ENCODE data around the gene KCNF1.

KCNF1 gene

DNA sequence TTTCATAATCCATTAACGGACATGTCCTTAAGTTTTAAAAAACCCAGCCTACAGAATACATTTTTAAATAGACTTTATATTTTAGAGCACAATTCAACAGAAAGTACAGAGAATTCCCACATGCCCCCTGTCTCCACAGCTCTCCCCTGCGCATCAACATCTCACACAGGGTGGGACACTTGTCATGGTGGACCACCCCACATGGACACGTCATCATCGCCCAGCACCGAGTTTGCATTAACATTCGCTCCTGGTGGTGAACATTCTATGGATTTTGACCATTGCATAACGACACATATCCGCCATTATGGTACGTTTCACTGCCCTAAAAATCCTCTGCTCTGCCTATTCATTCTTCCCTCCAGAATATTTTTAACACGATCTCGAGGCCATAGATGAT, 1.1 kb upstream of the KCNF1 start:
- TF ChIP-seq FOXP2 (optimal IDR thresholded peaks at IDR 0.05; ENCODE audit: borderline replicate concordance, extremely low read depth, extremely low read length, insufficient read depth): no peak
- no peak for TF ChIP-seq TAF1 (IDR thresholded peaks at IDR 0.05; ENCODE audit: borderline replicate concordance, insufficient read depth, low read length)
- no peak for TF ChIP-seq POLR2AphosphoS5 (IDR thresholded peaks at IDR 0.05; ENCODE audit: low read depth, low read length)
- TF ChIP-seq, protein P1, sequence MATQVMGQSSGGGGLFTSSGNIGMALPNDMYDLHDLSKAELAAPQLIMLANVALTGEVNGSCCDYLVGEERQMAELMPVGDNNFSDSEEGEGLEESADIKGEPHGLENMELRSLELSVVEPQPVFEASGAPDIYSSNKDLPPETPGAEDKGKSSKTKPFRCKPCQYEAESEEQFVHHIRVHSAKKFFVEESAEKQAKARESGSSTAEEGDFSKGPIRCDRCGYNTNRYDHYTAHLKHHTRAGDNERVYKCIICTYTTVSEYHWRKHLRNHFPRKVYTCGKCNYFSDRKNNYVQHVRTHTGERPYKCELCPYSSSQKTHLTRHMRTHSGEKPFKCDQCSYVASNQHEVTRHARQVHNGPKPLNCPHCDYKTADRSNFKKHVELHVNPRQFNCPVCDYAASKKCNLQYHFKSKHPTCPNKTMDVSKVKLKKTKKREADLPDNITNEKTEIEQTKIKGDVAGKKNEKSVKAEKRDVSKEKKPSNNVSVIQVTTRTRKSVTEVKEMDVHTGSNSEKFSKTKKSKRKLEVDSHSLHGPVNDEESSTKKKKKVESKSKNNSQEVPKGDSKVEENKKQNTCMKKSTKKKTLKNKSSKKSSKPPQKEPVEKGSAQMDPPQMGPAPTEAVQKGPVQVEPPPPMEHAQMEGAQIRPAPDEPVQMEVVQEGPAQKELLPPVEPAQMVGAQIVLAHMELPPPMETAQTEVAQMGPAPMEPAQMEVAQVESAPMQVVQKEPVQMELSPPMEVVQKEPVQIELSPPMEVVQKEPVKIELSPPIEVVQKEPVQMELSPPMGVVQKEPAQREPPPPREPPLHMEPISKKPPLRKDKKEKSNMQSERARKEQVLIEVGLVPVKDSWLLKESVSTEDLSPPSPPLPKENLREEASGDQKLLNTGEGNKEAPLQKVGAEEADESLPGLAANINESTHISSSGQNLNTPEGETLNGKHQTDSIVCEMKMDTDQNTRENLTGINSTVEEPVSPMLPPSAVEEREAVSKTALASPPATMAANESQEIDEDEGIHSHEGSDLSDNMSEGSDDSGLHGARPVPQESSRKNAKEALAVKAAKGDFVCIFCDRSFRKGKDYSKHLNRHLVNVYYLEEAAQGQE (IDR thresholded peaks at IDR 0.05; ENCODE audit: insufficient read depth in 1 of 2, low read depth in 2 of 2, low read length in 2 of 2): no peak
- no peak for TF ChIP-seq SIN3A (IDR thresholded peaks at IDR 0.05; ENCODE audit: borderline replicate concordance, insufficient read depth, low read length)

DNA sequence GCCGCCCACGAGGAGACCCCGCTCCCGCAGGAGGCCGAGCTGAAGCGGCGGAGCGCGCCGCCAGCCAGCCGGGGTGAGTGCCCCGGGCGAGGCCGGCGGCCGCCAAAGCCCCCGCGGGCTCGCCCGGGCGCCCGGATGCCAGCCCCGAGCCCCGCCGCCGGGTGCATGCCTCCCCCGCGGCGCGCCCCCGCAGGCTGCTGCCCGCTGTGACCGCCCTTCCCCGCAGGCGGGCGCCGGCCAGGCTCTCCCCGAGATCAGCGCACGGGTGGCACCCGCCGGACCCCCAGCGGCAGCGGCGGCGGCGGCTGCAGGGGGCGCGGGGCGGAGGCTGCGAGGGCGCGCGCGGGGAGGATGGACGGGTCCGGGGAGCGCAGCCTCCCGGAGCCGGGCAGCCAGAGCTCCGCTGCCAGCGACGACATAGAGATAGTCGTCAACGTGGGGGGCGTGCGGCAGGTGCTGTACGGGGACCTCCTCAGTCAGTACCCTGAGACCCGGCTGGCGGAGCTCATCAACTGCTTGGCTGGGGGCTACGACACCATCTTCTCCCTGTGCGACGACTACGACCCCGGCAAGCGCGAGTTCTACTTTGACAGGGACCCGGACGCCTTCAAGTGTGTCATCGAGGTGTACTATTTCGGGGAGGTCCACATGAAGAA, 470 bp downstream of the KCNF1 start:
- TF ChIP-seq, protein P1 (IDR thresholded peaks at IDR 0.05; ENCODE audit: insufficient read depth in 1 of 2, low read depth in 2 of 2, low read length in 2 of 2): no peak
- no peak for TF ChIP-seq FOXP2 (optimal IDR thresholded peaks at IDR 0.05; ENCODE audit: borderline replicate concordance, extremely low read depth, extremely low read length, insufficient read depth)

DNA sequence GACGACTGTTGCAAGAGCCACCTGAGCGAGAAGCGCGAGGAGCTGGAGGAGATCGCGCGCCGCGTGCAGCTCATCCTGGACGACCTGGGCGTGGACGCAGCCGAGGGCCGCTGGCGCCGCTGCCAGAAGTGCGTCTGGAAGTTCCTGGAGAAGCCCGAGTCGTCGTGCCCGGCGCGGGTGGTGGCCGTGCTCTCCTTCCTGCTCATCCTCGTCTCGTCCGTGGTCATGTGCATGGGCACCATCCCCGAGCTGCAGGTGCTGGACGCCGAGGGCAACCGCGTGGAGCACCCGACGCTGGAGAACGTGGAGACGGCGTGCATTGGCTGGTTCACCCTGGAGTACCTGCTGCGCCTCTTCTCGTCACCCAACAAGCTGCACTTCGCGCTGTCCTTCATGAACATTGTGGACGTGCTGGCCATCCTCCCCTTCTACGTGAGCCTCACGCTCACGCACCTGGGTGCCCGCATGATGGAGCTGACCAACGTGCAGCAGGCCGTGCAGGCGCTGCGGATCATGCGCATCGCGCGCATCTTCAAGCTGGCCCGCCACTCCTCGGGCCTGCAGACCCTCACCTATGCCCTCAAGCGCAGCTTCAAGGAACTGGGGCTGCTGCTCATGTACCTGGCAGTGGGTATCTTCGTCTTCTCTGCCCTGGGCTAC, 1.2 kb downstream of the KCNF1 start:
- no peak for TF ChIP-seq FOXP2 (optimal IDR thresholded peaks at IDR 0.05; ENCODE audit: borderline replicate concordance, extremely low read depth, extremely low read length, insufficient read depth)
- no peak for TF ChIP-seq SIN3A (IDR thresholded peaks at IDR 0.05; ENCODE audit: borderline replicate concordance, insufficient read depth, low read length)
- TF ChIP-seq, protein P1 (IDR thresholded peaks at IDR 0.05; ENCODE audit: insufficient read depth in 1 of 2, low read depth in 2 of 2, low read length in 2 of 2): no peak
- no peak for TF ChIP-seq POLR2AphosphoS5 (IDR thresholded peaks at IDR 0.05; ENCODE audit: low read depth, low read length)
- TF ChIP-seq TAF1 (IDR thresholded peaks at IDR 0.05; ENCODE audit: borderline replicate concordance, insufficient read depth, low read length): no peak

DNA sequence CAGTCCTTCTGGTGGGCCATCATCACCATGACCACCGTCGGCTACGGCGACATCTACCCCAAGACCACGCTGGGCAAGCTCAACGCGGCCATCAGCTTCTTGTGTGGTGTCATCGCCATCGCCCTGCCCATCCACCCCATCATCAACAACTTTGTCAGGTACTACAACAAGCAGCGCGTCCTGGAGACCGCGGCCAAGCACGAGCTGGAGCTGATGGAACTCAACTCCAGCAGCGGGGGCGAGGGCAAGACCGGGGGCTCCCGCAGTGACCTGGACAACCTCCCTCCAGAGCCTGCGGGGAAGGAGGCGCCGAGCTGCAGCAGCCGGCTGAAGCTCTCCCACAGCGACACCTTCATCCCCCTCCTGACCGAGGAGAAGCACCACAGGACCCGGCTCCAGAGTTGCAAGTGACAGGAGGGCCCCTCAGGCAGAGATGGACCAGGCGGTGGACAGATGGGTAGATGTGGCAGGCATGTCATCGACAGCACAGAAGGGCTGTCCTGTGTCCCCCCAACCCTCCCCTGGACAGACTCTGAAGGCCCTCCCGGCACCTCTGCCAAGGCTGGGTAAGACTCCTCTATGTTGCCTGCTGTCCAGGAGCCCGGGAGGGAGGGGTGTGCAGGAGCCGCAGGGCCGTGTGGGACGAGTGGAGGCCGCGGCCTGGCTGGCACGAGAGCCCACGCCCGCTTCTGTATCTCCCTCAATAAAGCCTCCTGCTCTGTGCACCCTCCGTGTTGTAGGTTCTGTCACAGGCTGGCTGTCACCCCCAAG, 2.0 kb downstream of the KCNF1 start:
- TF ChIP-seq POLR2AphosphoS5 (IDR thresholded peaks at IDR 0.05; ENCODE audit: low read depth, low read length): no peak
- no peak for TF ChIP-seq TAF1 (IDR thresholded peaks at IDR 0.05; ENCODE audit: borderline replicate concordance, insufficient read depth, low read length)
- no peak for TF ChIP-seq SIN3A (IDR thresholded peaks at IDR 0.05; ENCODE audit: borderline replicate concordance, insufficient read depth, low read length)
- TF ChIP-seq FOXP2 (optimal IDR thresholded peaks at IDR 0.05; ENCODE audit: borderline replicate concordance, extremely low read depth, extremely low read length, insufficient read depth): no peak
- TF ChIP-seq, protein P1 (IDR thresholded peaks at IDR 0.05; ENCODE audit: insufficient read depth in 1 of 2, low read depth in 2 of 2, low read length in 2 of 2): no peak
